AG09309 (cell line): ENCODE data around the gene MTMR11.
A peak's percentile ranks its signal among the peaks of the same experiment; 100 is the strongest.

Source experiments
- DNase-seq: peaks from one replicate; pipeline ENCODE4 v3.0.0-alpha.2; 2010; ENCODE audit warnings: low read depth
- H3K4me3 ChIP-seq: 2 replicates; pipeline ENCODE4 v1.5.1; 2011; ENCODE audit warnings: mild to moderate bottlenecking, low read depth, low read length, moderate library complexity; ENCODE audit not compliant: control insufficient read depth
- CTCF ChIP-seq: IDR thresholded peaks from 2 replicates; pipeline ENCODE4 v1.5.1; 2011; ENCODE audit warnings: mild to moderate bottlenecking, low read depth, low read length, inconsistent platforms; ENCODE audit not compliant: insufficient read depth, control insufficient read depth; ENCODE audit errors: missing control alignments

MTMR11 gene

GRCh38 chr1:149914545-149914944, 22.1 kb downstream of the MTMR11 start:
- TF ChIP-seq CTCF: no peak
- DNase-seq: no peak
- no peak overlapping the region for H3K4me3 ChIP-seq

- no peak for TF ChIP-seq CTCF
- no peak overlapping the region for H3K4me3 ChIP-seq
- DNase-seq: no peak
Observed at GRCh38 chr1:149906570-149907075, 30.1 kb downstream of the MTMR11 start.

- no peak for DNase-seq
- no peak for TF ChIP-seq CTCF
- no peak overlapping the region for H3K4me3 ChIP-seq
Observed at GRCh38 chr1:149903836-149904491, 32.7 kb downstream of the MTMR11 start.

GRCh38 chr1:149899460-149900284, 37.0 kb downstream of the MTMR11 start, which contains the start of gene BOLA1:
Gene BOLA1 (plus strand): TSS chr1:149899568. CDS start chr1:149900060, 492 bp downstream.
- peak within 1 kb of the TSS; percentile 59 for H3K4me3 ChIP-seq
- DNase-seq: no peak
- TF ChIP-seq CTCF: no peak

GRCh38 chr1:149896575-149896974, 40.1 kb downstream of the MTMR11 start:
- no peak for TF ChIP-seq CTCF
- no peak overlapping the region for H3K4me3 ChIP-seq
- no peak for DNase-seq

- no peak for TF ChIP-seq CTCF
- H3K4me3 ChIP-seq: peak overlapping the region; percentile 46
- no peak for DNase-seq
Observed at GRCh38 chr1:149888999-149889289, 47.7 kb downstream of the MTMR11 start.
